Activated CD4-positive, CD25-positive, alpha-beta regulatory T cell (primary cell): ENCODE results near the gene RTBDN.

Source experiments
- DNase-seq, 4 experiments: peaks; one replicate each; lab custom pipeline; 2025; lab: John Stamatoyannopoulos, UW

The RTBDN gene

DNA sequence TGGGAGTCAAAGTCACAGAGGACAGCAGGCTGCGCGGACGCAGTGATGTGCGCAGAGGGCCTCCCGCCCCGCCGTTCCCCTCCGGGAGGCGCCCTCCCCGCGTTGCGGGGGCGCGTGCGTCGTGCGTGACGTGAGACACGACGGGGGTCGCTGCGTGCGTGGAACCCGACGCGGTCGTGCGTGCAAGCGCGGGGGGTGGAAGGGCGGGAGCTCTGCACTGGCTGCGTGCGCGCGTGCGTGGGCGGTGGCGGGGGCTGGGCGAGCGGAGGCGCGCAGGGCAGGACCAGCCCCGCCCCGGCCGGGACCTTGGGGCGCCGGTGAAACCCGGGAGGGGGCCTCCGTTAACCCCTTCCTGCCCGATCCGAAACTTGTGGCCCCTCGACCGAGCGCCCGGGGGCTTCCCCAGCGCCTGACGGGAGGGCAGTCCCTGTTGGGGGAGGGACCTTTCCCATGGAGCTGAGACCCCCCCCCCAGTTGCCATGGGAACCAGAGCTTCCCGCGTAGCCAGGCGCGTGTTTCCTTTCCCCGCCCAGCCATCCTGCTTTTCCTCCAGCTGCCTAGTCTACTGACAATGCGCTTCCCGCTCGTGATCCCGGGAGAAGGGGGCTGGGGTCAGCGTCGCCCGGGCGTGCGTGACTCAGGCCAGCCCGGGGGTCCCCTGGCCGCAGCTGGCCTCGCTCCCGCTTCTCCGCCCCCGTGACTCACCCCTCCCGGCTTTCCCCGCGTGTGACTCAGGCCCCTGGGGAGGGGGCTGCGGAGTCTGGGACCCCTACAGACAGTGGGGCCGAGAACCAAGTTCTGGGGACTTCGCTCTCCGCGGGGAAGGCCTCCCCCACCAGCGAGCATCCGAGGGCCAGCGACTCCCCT is 51.7 kb downstream of the RTBDN start:
- peak; percentile 62 to 89 (median 84) for DNase-seq

- DNase-seq, result no peak
Measured at GRCh38 chr19:12782174-12782423, 52.3 kb downstream of the RTBDN start.

GRCh38 chr19:12779162-12779993 is 55.0 kb downstream of the RTBDN start:
- DNase-seq, result no peak

GRCh38 chr19:12778905-12779161 is 55.5 kb downstream of the RTBDN start:
- no peak for DNase-seq

DNA sequence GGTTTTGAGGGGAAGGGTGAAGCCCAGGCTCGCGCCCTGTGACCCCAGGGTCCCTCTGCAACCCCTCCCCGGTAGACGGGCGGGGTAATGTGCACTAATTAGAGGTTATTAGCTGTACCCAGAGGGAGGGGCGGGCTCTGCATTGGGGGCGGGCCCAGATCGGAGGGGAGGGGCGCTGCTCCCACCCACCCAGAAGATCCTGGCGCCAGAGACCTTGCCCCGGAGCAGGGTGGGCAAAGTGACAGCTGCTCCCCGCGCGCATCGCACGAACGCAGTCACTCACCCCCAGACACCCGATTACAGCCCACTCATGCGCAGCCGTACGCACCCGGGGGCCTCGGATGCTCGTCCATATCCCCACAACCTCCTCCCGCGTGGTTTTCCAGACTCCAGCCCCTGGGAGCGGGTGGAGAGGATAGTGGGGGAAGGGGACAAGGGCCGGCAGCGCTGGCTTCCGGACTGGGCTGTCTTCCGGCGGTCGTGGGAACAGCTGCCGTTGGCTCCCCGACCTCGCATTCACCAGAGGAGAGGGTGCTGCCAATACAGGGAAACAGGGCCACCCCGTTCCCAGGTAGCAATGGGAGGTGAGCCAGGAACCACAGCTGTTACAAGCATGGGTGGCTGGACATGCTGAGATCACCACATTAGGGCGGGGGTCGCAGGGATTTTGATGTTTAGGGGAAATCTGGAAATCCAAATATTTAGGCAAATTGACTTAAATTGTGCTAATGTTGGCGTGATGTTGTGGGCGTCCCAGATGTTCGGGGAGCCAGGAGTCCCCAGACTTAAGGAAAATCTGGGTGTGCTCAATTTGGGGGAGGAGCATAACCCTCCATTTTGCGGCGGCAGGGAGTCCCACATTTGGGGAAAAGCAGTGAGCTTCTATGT is 56.1 kb downstream of the RTBDN start:
- DNase-seq, result no peak

- peak; percentile 65 to 71 (median 68) for DNase-seq
Measured at GRCh38 chr19:12777217-12778016, 57.0 kb downstream of the RTBDN start.
